ENCODE data around the gene CITED2.

DNA sequence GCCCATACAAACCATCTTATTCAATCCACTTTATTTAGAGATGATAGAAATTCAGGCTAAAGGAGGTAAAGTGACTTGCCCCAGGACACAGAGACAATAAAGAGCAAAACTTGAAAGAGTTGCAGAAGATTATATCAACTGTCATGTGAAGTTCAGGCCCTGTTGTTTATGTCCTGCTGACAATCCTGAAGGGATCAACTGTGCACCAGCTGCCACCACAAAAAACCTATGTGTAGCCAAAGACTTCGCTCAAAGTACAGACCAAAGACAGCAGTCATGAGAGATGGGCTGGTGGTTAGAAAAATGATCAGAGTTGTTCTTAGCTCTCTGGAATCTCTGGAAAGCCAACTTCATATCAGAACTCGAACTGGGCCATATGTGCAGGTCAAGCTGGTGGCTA is 16.0 kb upstream of the CITED2 start:
- TF ChIP-seq, protein P1, sequence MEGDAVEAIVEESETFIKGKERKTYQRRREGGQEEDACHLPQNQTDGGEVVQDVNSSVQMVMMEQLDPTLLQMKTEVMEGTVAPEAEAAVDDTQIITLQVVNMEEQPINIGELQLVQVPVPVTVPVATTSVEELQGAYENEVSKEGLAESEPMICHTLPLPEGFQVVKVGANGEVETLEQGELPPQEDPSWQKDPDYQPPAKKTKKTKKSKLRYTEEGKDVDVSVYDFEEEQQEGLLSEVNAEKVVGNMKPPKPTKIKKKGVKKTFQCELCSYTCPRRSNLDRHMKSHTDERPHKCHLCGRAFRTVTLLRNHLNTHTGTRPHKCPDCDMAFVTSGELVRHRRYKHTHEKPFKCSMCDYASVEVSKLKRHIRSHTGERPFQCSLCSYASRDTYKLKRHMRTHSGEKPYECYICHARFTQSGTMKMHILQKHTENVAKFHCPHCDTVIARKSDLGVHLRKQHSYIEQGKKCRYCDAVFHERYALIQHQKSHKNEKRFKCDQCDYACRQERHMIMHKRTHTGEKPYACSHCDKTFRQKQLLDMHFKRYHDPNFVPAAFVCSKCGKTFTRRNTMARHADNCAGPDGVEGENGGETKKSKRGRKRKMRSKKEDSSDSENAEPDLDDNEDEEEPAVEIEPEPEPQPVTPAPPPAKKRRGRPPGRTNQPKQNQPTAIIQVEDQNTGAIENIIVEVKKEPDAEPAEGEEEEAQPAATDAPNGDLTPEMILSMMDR (IDR thresholded peaks at IDR 0.05; ENCODE audit: low read depth, low read length), result no peak
- TF ChIP-seq POLR2A (IDR thresholded peaks at IDR 0.05; ENCODE audit: extremely low read depth, insufficient read length), result no peak
- TF ChIP-seq MYC (IDR thresholded peaks at IDR 0.05; ENCODE audit: low read depth, low read length), result no peak
- TF ChIP-seq, protein P2, sequence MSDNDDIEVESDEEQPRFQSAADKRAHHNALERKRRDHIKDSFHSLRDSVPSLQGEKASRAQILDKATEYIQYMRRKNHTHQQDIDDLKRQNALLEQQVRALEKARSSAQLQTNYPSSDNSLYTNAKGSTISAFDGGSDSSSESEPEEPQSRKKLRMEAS (IDR thresholded peaks at IDR 0.05; ENCODE audit: low read depth, low read length), result no peak

All from NB4 (cell line).